Hepatocyte (in vitro differentiated cells): Measurements from ENCODE around the gene LY6G5B.

Source experiments
- EZH2 ChIP-seq: fragments of 200-600 bp; sonication (generic); IDR thresholded peaks from 2 replicates; pipeline ENCODE4 v1.6.1; 2016; ENCODE audit warnings: antibody characterized with exemption, mild to moderate bottlenecking, borderline replicate concordance
- EZH2phosphoT487 ChIP-seq: fragments of 200-600 bp; sonication (generic); IDR thresholded peaks from one replicate; pipeline ENCODE4 v1.6.1; 2018; ENCODE audit warnings: antibody characterized with exemption, mild to moderate bottlenecking, low read depth, moderate library complexity; ENCODE audit not compliant: unreplicated experiment, severe bottlenecking
- TF ChIP-seq, protein P1 (sequence below): fragments of 200-600 bp; sonication (generic); IDR thresholded peaks from 2 replicates; pipeline ENCODE4 v1.5.1; 2016; ENCODE audit warnings: antibody characterized with exemption, mild to moderate bottlenecking; ENCODE audit not compliant: poor library complexity

DNA sequence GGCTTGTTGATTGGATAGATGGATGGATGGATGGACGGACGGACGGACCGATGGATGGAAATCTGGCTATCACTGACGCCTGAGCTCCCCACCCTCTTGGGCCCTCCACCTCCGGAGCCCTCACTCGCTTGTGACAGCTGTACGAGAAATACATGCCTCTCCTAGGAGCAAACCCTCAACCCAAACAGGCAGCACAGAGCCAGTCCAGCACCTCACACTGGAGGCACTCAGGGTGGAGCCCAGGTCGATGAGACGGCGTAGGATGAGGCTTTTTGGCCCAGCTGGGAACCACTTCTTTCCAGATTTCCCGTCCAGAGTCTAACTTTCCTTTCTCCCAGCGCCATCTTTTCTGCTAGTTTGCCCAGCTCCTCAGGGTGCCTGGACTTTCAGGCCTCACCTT is 13.8 kb downstream of the LY6G5B start:
- TF ChIP-seq, protein P1, sequence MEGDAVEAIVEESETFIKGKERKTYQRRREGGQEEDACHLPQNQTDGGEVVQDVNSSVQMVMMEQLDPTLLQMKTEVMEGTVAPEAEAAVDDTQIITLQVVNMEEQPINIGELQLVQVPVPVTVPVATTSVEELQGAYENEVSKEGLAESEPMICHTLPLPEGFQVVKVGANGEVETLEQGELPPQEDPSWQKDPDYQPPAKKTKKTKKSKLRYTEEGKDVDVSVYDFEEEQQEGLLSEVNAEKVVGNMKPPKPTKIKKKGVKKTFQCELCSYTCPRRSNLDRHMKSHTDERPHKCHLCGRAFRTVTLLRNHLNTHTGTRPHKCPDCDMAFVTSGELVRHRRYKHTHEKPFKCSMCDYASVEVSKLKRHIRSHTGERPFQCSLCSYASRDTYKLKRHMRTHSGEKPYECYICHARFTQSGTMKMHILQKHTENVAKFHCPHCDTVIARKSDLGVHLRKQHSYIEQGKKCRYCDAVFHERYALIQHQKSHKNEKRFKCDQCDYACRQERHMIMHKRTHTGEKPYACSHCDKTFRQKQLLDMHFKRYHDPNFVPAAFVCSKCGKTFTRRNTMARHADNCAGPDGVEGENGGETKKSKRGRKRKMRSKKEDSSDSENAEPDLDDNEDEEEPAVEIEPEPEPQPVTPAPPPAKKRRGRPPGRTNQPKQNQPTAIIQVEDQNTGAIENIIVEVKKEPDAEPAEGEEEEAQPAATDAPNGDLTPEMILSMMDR: no peak
- TF ChIP-seq EZH2phosphoT487: no peak
- TF ChIP-seq EZH2: no peak
